Activated T-cell treated with anti-CD3 and anti-CD28 coated beads for 24 hours (primary cell): ENCODE measurements around the gene FADS3.
A peak's percentile ranks its signal among the peaks of the same experiment; 100 is the strongest.
"Not testable (repeated sequence)": the region's sequence is repeated elsewhere in the genome, so short reads cannot be mapped to it uniquely, and the experiment has no call there.

Experiments used
- DNase-seq: peaks from one replicate; pipeline ENCODE4 v3.0.0-alpha.2; 2020; ENCODE audit warnings: low read depth

Gene FADS3

GRCh38 chr11:61898247-61898582, 6.9 kb upstream of the FADS3 start:
- DNase-seq = no peak

- peak; percentile 64 for DNase-seq
Observed at GRCh38 chr11:61897387-61898246, 6.3 kb upstream of the FADS3 start.

- no peak for DNase-seq
Observed at GRCh38 chr11:61896665-61897386, 5.5 kb upstream of the FADS3 start.

- DNase-seq = no peak
Observed at GRCh38 chr11:61895718-61896059, 4.3 kb upstream of the FADS3 start.

- no peak for DNase-seq
Observed at GRCh38 chr11:61895046-61895717, 3.8 kb upstream of the FADS3 start.

- DNase-seq = no peak
Observed at GRCh38 chr11:61893981-61894380, 2.6 kb upstream of the FADS3 start.

- no peak for DNase-seq
Observed at GRCh38 chr11:61892085-61892370, 683 bp upstream of the FADS3 start.

GRCh38 chr11:61890529-61891330, 615 bp downstream of the FADS3 start:
- no peak for DNase-seq

GRCh38 chr11:61889831-61890230, 1.5 kb downstream of the FADS3 start:
- no peak for DNase-seq

- no peak for DNase-seq
Observed at GRCh38 chr11:61888590-61888989, 2.8 kb downstream of the FADS3 start.

GRCh38 chr11:61887839-61888494, 3.4 kb downstream of the FADS3 start:
- no peak for DNase-seq

GRCh38 chr11:61886643-61887042, 4.7 kb downstream of the FADS3 start:
- no peak for DNase-seq

- no peak for DNase-seq
Observed at GRCh38 chr11:61885784-61886580, 5.4 kb downstream of the FADS3 start.

- no peak for DNase-seq
Observed at GRCh38 chr11:61885166-61885778, 6.1 kb downstream of the FADS3 start.

- DNase-seq = no peak
Observed at GRCh38 chr11:61883947-61884346, 7.4 kb downstream of the FADS3 start.

GRCh38 chr11:61883327-61883726, 8.0 kb downstream of the FADS3 start:
- no peak for DNase-seq

GRCh38 chr11:61882879-61883278, 8.5 kb downstream of the FADS3 start:
- DNase-seq = no peak

- DNase-seq = not testable (repeated sequence)
Observed at GRCh38 chr11:61882267-61882666, 9.1 kb downstream of the FADS3 start.

- no peak for DNase-seq
Observed at GRCh38 chr11:61881397-61881796, 9.9 kb downstream of the FADS3 start.

GRCh38 chr11:61880454-61880853, 10.9 kb downstream of the FADS3 start:
- DNase-seq = no peak

GRCh38 chr11:61880031-61880430, 11.3 kb downstream of the FADS3 start:
- DNase-seq = no peak
